GM18868 (cell line): ENCODE results near the gene CPSF7.
A peak's percentile ranks its signal among the peaks of the same experiment; 100 is the strongest.
"Not testable (repeated sequence)": the region's sequence is repeated elsewhere in the genome, so short reads cannot be mapped to it uniquely, and the experiment has no call there.

Experiments
- ATAC-seq: cut with Tn5 transposase; IDR thresholded peaks from one replicate; pipeline ENCODE4 v1.9.1; 2021; ENCODE audit warnings: mild to moderate bottlenecking, moderate library complexity; ENCODE audit not compliant: unreplicated experiment

Gene CPSF7

GRCh38 chr11:61390161-61390560, 39.6 kb downstream of the CPSF7 start:
- ATAC-seq: no peak

DNA sequence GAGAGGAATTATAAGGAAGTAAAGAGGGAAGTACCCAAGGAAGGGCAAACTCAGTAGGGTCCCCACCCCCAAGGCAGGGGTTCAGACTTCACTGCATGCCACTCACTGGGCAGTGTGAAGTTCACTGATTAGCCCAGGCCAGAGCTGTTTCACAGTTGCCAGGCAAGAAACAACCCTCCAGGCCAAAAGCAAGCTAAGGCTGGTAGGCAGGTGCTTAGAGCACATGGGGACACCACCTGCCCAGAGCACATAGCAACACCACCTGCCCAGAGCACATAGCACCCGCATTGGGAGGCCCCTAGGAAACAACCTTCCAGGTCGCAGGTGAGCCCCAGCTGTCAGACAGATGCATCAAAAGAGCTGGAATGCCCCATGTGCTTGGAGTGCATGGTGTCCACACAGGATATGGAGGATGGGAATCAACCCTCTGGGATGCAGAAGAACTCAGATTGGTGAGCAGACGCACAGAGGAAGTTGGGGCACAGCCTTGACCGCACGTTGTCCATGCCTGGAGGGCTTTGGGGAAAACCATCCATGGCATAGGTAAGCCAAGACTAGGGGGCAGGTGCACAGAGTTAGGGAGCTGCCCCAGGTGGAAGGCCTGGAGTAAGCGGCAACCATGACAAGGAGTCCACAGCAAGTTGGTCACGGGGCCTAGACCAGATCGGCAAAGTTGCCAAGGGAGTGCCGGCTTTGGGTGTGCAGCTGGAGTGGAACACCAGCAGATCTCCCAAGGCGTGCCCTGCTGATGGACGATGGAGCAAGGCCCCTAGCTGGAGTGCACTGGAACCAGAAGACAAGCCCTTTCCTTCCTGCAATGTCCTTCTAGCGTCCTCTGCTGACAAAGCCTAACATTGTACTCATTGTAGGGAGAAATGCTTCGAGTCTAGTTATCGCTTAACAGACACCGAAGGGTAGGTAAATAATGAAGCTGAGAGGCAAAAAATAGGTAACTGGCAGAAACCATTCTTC, 45.2 kb downstream of the CPSF7 start:
- ATAC-seq: no peak

DNA sequence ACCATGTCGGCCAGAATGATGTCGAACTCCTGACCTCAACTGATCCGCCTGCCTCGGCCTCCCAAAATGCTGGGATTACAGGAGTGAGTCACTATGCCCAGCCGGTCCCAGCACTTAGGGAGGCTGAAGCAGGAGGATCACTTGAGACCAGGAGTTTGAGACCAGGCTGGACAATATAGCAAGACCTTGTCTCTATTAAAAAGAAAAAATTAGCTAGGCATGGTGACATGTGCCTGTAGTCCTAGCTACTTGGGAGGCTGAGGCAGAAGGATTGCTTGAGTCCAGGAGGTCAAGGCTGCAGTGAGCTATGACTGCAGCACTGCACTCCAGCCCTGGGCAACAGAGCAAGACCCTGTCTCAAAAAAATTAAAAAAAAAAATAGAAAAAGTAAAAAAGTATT, 45.9 kb downstream of the CPSF7 start:
- ATAC-seq: not testable (repeated sequence)

DNA sequence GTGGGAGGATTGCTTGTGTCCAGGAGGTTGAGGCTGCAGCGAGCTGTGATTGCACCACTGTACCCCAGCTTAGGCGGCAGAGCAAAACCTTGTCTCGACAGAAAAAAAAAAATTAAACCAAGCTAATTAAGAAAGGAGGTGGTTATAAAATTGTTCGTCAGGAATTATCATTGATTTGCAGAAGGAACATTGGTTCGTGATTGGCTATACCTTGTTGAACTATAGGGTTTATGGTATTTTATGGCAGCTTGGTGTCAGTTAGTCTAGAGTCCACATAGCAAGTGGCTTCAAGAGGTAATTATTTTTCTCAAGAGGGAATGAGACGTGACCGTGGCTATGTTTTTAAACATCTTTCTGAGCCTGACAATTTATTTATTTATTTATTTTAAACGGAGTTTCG, 48.9 kb downstream of the CPSF7 start:
- no peak for ATAC-seq

DNA sequence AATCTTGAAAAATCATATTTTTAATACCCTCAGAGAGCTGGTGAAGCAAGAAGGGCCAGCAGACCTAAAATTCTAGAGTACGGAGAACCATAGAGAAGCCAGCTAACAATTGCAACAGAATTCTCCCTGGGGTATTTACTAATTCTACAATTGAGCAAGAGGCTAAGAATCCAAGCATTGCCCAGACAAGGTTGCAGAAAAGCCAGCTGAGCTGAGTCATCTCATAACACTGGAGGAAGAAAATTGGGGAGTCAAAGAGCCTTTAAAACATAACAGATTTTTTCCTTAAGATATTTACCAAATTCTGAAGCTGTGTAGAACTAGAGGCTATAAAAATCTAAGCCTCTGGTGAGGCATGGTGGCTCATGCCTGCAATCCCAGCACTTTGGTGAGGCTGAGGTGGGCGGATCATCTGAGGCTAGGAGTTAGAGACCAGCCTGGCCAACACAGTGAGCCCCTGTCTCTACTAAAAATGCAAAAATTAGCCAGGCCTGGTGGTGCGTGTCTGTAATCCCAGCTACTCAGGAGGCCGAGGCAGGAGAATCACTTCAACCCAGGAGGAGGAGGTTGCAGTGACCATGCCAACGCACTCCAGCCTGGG, 51.0 kb downstream of the CPSF7 start:
- no peak for ATAC-seq

- ATAC-seq: no peak
Measured at GRCh38 chr11:61377461-61378160, 52.2 kb downstream of the CPSF7 start.

DNA sequence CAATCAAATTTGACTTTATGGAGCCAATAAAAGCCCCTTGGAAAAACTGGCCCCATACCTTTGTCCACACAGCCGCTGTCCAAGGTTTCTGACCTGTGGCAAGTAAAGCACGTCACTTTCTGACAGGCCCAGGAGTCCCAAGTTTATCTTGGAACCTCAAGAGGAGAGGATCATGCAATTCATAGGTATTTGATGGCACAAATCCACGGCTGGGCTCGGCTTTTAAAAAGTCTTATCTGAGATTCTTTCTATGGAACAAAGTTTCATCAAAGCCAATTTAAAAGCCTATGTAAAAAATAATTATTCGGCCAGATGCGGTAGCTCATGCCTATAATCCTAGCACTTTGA, 54.0 kb downstream of the CPSF7 start:
- ATAC-seq: no peak

DNA sequence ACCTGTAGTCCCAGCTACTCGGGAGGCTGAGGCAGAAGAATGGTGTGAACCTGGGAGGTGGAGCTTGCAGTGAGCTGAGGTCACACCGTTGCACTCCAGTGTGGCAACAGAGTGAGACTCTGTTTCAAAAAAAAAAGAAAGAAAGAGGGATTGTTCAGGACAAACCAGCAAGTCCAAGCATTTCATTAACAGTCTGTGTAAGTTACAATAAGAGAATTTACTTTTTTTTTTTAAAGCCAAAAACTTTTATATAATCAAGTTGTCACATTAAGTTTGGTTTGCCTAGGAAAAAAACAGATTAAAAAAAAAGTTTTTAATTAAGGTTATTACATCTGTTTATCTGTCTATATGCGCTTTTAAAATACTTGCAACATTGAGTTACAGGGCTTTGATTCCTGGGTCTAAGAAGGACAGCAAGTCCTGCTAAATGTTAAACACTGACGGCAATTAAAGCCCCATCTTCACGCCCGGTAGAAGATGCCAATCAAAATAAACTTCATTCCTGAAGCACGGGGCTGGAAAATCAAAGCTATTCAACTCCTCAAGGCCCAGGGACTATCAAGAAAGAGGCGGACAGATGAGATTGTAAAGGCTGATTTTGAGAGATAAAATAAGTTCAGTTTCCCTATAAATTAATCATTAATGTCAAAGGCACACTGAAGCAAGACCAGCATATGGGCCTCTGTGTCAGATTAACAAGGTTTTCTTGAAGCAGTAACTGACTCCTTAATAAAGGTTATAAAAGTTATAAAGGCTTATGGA, 56.9 kb downstream of the CPSF7 start:
- ATAC-seq: no peak

DNA sequence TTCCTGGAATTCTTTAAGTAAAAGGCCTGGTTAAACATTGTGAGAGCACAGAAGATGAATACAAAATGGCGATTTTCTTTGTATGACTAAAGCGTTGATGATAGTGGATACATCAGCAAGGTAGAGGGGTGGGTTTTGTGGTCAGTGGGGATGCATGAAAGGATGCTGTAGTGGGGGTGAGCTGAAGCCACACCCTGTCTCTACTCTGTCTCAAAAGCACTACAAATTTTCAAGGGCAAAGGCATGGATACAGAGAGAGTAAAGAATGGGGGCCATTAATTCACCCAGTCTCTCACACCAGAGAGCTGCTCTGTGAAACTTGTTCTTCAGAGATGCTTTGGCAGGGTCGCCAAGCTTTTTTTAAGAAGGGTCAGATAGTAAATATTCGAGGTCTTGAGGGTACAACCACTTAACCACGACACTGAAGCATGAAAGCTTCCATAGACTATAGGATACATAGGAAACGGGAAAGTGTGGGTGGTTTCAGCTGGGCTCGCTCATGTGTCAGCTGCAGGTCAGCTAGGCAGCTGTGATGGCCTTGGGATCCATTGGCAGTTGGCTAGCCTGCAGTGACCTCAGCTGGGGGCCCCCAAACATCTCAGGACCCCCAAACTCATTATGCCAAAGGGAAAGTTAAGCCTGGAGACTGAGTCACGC, 59.3 kb downstream of the CPSF7 start:
- ATAC-seq: no peak

GRCh38 chr11:61369372-61370348, 60.1 kb downstream of the CPSF7 start:
- ATAC-seq: no peak

- ATAC-seq: no peak
Measured at GRCh38 chr11:61368646-61369045, 61.1 kb downstream of the CPSF7 start.

DNA sequence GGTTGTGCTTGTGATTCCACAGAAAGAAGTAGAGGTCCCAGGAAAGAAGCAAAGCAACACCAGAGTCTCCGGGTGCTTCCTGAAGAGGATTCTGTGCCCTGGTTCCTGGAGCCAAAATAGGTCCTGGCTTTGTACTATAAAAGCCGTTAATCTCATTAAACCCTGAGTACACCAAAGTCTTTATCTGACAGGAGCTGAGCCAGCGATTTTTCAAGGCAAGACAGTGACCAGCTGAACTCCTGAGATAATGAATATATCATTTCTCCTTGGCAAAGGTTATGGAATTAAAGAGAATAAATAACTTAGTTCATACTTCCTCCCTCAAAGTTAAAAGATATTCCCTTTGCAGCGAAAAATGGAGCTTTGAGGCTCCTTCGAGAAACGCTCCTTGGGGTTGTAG, 62.4 kb downstream of the CPSF7 start:
- ATAC-seq: no peak

DNA sequence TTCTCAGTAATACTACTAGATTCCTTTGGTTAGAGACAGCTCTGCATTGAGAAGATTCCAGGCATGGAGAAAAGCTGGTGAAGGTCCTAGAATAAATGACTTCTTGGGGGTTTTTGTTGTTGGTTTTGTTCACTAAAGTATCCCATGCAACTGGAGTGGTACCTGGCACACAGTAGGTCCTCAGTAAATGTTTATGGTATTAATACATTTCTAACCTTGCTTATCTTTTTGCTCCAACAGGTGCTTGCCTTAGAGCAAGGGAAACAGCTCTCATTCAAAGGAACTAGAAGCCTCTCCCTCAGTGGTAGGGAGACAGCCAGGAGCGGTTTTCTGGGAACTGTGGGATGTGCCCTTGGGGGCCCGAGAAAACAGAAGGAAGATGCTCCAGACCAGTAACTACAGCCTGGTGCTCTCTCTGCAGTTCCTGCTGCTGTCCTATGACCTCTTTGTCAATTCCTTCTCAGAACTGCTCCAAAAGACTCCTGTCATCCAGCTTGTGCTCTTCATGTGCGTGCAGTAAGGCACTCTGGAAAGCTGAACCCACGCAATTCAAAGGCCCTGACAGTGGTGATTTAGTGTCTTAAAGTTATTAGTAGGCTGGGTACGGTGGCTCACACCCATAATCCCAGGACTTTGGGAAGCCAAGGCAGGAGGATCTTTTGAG, 65.6 kb downstream of the CPSF7 start:
- no peak for ATAC-seq

DNA sequence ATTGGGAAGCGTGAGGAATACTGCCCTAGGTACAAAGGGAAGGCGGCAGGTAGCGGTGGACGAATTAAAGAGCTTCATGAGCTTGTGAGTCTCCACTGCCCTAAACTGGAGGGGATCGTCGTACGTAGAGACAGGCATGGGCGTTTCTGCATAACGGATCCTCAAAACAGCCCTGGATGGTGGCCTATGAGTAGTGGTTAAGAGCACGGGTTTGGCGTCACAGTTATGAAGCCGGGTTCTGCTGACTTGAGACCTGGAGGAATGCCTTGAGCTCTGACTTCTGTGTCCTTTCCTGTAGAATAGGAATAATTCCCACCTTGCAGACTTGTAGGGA, 67.3 kb downstream of the CPSF7 start:
- ATAC-seq: no peak

DNA sequence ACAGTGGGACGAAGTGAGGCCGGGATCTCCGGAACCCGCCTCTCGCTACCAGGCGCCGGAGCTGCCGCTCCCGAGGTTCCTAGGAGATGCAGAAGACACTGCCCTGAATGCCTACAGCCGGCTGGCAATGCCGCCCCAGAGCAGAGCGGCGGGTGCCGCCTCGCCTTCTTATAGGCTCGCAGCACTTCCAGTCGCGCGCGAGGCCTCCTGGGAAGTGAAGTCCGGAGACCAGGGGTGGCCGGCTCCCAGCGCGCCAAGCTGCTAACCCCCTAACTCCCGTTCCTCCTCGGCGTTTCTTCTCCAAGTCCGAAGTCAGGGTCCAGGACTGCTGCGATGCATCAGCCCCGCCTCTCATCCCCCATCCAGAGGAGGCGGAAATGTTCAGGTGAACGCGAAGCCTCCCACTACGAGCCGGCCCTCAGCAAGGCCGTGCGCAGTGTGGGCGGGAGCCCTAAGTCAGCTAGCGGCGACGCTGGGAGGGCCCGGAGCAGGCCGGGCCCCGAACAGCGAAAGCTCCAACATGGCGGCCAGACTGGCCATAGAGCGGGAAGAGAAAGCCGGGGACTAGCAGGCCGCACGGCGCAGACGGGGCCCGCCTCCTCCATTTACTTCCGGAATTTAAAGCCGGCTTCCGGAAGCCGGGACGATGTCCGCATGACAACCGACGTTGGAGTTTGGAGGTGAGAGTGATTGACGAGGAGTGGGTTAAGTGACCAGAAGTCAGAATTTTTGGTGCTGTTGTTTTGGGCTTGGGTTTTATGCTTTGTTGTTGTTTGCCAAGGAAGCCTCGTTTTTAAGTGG, 67.8 kb downstream of the CPSF7 start, which contains the start of the genes CYB561A3 and TMEM138:
Gene CYB561A3, minus strand, starts transcription at position 142 of the 801 bp plus-strand sequence. CDS start 5,169 bp downstream, outside the sequence.
Gene TMEM138, plus strand, starts transcription at position 634 of the 801 bp plus-strand sequence. CDS start 2,017 bp downstream, outside the sequence.
- ATAC-seq: peak; percentile 78

DNA sequence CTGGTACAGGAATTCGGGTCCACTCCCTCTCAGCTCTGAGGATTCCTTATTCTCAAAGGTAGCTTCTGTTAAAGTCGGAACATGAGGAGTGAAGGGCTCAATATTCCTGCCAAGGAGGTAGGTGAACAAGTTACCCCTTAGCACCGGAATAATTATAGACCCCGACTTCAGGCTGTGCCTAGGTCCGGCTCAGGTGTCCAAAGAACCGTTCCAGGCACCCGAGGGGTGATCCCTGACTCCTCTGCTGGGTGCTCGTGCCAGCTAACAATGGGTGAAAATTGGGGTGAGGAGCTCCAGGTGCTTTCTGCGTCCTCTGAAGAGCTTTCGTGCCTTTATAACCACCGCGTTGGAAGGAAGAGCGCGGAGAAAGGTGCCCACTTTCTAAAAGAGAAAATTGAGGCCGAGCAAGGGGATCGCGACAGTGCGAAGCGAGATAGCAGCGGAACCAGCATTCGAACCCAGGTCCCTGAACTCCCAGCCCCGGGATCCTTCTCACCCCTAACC, 68.5 kb downstream of the CPSF7 start:
- no peak for ATAC-seq

GRCh38 chr11:61359516-61359915, 70.3 kb downstream of the CPSF7 start:
- no peak for ATAC-seq

DNA sequence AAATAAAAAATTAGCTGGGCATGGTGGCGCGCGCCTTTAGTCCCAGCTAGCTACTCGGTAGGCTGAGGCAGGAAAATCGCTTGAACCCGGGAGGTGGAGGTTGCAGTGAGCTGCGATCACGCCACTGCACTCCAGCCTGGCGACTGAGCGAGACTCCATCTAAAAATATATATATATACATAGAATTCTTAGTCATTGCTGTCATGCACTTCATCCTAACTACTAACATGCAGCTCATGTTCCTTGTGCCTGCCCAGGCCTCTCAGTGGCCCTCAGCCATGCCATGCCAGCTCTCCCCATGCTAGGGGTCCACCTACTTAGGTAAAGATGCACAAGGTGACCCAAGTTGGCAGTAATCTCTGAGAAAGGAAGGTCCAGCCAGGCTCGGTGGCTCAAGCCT, 71.2 kb downstream of the CPSF7 start:
- ATAC-seq: no peak
